B cell (primary cell): ENCODE measurements around the gene DAP. TPM values are rescaled to one million over a fixed set of nuclear protein-coding genes. Genes with fewer than 3 reads are reported as not detected.

Source experiments
- ATAC-seq: fragments of 200-7000 bp; cut with Tn5 transposase; one replicate; pipeline ENCODE4 v1.10.0; 2021; ENCODE audit warnings: low read depth, mild to moderate bottlenecking, moderate number of reproducible peaks, moderate library complexity
- CTCF ChIA-PET: fragments of 350-600 bp; sonication (Branson Sonifier 250); formaldehyde crosslinking; loops from one replicate; lab custom pipeline; 2021; ENCODE audit warnings: antibody characterized with exemption, inconsistent platforms; lab: Charles Lee
- POLR2A ChIA-PET: fragments of 350-600 bp; sonication (Branson Sonifier 250); formaldehyde crosslinking; loops from one replicate; lab custom pipeline; 2021; ENCODE audit warnings: antibody characterized with exemption; lab: Charles Lee
- DNase-seq: peaks from one replicate; pipeline ENCODE4 v3.0.0; 2013
- H2AFZ ChIP-seq: 2 replicates; pipeline ENCODE4 v1.6.1; 2012; ENCODE audit warnings: mild to moderate bottlenecking, low read depth, low read length; ENCODE audit not compliant: insufficient read depth, poor library complexity, severe bottlenecking
- H3K27ac ChIP-seq, 2 donors: 1 replicate in 1 of 2; 2 replicates in 1 of 2; pipeline ENCODE4 v1.5.1; 2012 to 2013; ENCODE audit warnings: low read length in 2 of 2, mild to moderate bottlenecking in 2 of 2, moderate library complexity in 1 of 2
- H3K27me3 ChIP-seq, 4 experiments: fragments of 200-600 bp in 1 of 4; sonication (generic) in 1 of 4; replicated peaks in 1 of 4; 1 replicate in 2 of 4; 2 replicates in 2 of 4; pipeline versions ENCODE4 v1.6.1 to v1.7.0; 2013 to 2016; ENCODE audit warnings: low read length in 3 of 4, mild to moderate bottlenecking in 2 of 4, mixed read lengths in 1 of 4, moderate library complexity in 1 of 4; ENCODE audit not compliant: insufficient read depth in 4 of 4, control insufficient read depth in 3 of 4; ENCODE audit errors: control extremely low read depth in 1 of 4
- H3K36me3 ChIP-seq, 2 experiments: replicated peaks in 1 of 2; 1 replicate in 1 of 2; 2 replicates in 1 of 2; pipeline versions ENCODE4 v1.6.1 to v1.7.1; 2013; ENCODE audit warnings: low read length in 1 of 2; ENCODE audit not compliant: insufficient read depth in 2 of 2, control insufficient read depth in 1 of 2; ENCODE audit errors: control extremely low read depth in 1 of 2, extremely low read depth in 1 of 2
- H3K4me1 ChIP-seq, 2 donors: fragments of 200-600 bp in 1 of 2; sonication (generic) in 1 of 2; 1 replicate in 1 of 2; 2 replicates in 1 of 2; pipeline versions ENCODE4 v1.5.1 to v1.6.1; 2013 to 2017; ENCODE audit warnings: low read length in 2 of 2; ENCODE audit not compliant: control insufficient read depth in 2 of 2, insufficient read depth in 2 of 2
- H3K4me2 ChIP-seq: replicated peaks from 2 replicates; pipeline ENCODE3; 2012; ENCODE audit warnings: mild to moderate bottlenecking, low read depth, low read length; ENCODE audit not compliant: poor library complexity, severe bottlenecking
- H3K4me3 ChIP-seq, 5 experiments: fragments of 200-600 bp in 1 of 5; sonication (generic) in 1 of 5; 1 replicate in 3 of 5; 2 replicates in 2 of 5; pipeline versions ENCODE4 v1.5.1 to v1.7.0; 2011 to 2016; ENCODE audit warnings: low read length in 4 of 5, mild to moderate bottlenecking in 4 of 5, low read depth in 2 of 5, control low read depth in 1 of 5, moderate library complexity in 1 of 5; ENCODE audit not compliant: insufficient read depth in 1 of 5; ENCODE audit errors: control extremely low read depth in 1 of 5, extremely low read depth in 1 of 5
- H3K79me2 ChIP-seq: fragments of 200-600 bp; sonication (generic); one replicate; pipeline ENCODE4 v1.6.0; 2016; ENCODE audit warnings: low read length; ENCODE audit not compliant: control insufficient read depth, insufficient read depth
- H3K9ac ChIP-seq: fragments of 200-600 bp; sonication (generic); 2 replicates; pipeline ENCODE4 v1.6.1; 2017; ENCODE audit warnings: mild to moderate bottlenecking, low read length, moderate library complexity
- H3K9me3 ChIP-seq, 3 donors: one replicate each; pipeline versions ENCODE4 v1.6.1 to v1.7.1; 2013; ENCODE audit warnings: low read length in 2 of 3; ENCODE audit not compliant: control insufficient read depth in 2 of 3, insufficient read depth in 1 of 3; ENCODE audit errors: control extremely low read depth in 1 of 3
- H4K20me1 ChIP-seq: 2 replicates; pipeline ENCODE4 v1.6.0; 2012; ENCODE audit warnings: mild to moderate bottlenecking, low read length; ENCODE audit not compliant: insufficient read depth, control insufficient read depth, poor library complexity, severe bottlenecking
- H3K27ac Mint-ChIP-seq: one replicate; pipeline ENCODE4 v1.8.0; 2021; ENCODE audit warnings: mixed read lengths
- H3K27me3 Mint-ChIP-seq: one replicate; pipeline ENCODE4 v1.8.0; 2021; ENCODE audit warnings: mixed read lengths
- H3K4me1 Mint-ChIP-seq: one replicate; pipeline ENCODE4 v1.8.0; 2021; ENCODE audit warnings: mixed read lengths
- H3K4me3 Mint-ChIP-seq: one replicate; pipeline ENCODE4 v1.8.0; 2021; ENCODE audit warnings: mixed read lengths
- H3K9me3 Mint-ChIP-seq: one replicate; pipeline ENCODE4 v1.8.0; 2022; ENCODE audit warnings: mixed read lengths; ENCODE audit not compliant: insufficient read depth
- EZH2 ChIP-seq: IDR thresholded peaks from 2 replicates; pipeline ENCODE4 v1.6.1; 2012; ENCODE audit warnings: borderline replicate concordance, low read depth, mild to moderate bottlenecking, moderate library complexity, low read length; ENCODE audit not compliant: insufficient read depth, poor library complexity, severe bottlenecking
- WGBS: methylation state at CpG from one replicate; pipeline ENCODE4 v1.1.5; 2013; ENCODE audit warnings: missing lambda C conversion rate; ENCODE audit not compliant: insufficient coverage; 5-methylcytosine and 5-hydroxymethylcytosine counted together
- intact Hi-C: fragments of 100-400 bp; cut with micrococcal nuclease; formaldehyde crosslinking; loops from one replicate; pipeline ENCODE4 v1.10.0; 2022
- polyA plus RNA-seq: library from polyadenylated mRNA; depleted of rRNA; stranded (reverse); fragments of >200 nt; gene quantifications from 2 replicates; pipeline ENCODE4 v1.2.3, GENCODE V29; 2012
- total RNA-seq, 2 donors: library from RNA; stranded (reverse); fragments of 120-200 nt in 1 of 2; gene quantifications; 1 replicate in 1 of 2; 2 replicates in 1 of 2; pipeline versions ENCODE4 v1.2.3 to v1.2.4, GENCODE V29; 2013 to 2022
- TF ChIP-seq, protein P1 (sequence below): fragments of 200-600 bp; IDR thresholded peaks from one replicate; pipeline ENCODE4 v1.8.0; 2022; ENCODE audit warnings: antibody characterized with exemption, mild to moderate bottlenecking

DAP gene
- total and polyA plus RNA-seq, 2 donors (not counting 1 experiment from before 2014, with no cell fraction given): 42.6 to 49.8 TPM

DNA sequence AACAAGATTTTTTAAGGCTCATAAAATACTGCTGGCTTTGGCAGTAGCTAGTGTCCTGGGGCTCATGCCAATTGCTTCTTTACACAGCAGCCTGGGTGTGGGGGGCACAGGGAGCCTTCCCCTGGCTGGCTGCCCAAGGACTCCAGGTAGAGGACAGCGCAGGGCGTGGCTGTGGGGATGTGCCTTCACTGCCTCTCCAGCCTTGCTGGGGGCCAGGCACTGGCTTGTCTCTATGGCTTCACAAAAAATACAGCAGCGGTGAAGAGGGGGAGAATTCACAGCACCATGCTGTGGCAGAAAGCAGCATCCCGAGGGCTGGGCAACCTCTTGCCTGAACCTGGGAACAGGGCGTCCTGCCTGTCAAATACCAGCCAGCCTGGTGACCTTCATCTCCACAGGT lies 57.4 kb downstream of the DAP start:
- 88% methylated on average over 4 of the region's 5 CpGs for WGBS
- H3K79me2 ChIP-seq: peaks cover 15% of the 10 kb centered on the region
- intact Hi-C loops: loop anchor here (5.0 kb wide), 1 partner anchor 59 kb away; the partner anchor contains the start of gene DAP
- H3K36me3 ChIP-seq: peaks cover 0 to 4% of the 10 kb centered on the region in 2 experiments
- Mint-ChIP-seq H3K4me3 (no peak overlapping the region), H3K9me3 (no peaks in the 10 kb centered on the region), H3K27me3 (no peaks in the 10 kb centered on the region), H3K27ac (no peak overlapping the region), H3K4me1 (peaks cover 55% of the 10 kb centered on the region)
- ATAC-seq: no peak
- no peak overlapping the region for H3K27ac ChIP-seq
- H4K20me1 ChIP-seq: peaks cover 5% of the 10 kb centered on the region
- no peaks in the 10 kb centered on the region for H3K27me3 ChIP-seq
- ChIA-PET CTCF (interaction anchor here (0.9 to 2.2 kb wide), 4 partner anchors 21 to 250 kb away, joined by 3 to 15 read pairs (median 8); no protein-coding TSS in a partner anchor), POLR2A (no interaction called here)
- no peak for DNase-seq
- H3K4me3 ChIP-seq: no peak overlapping the region
- H3K9ac ChIP-seq: no peak overlapping the region
- H3K9me3 ChIP-seq: no peaks in the 10 kb centered on the region
- peaks cover 20 to 43% of the 10 kb centered on the region in 2 donors for H3K4me1 ChIP-seq
- no peak overlapping the region for H3K4me2 ChIP-seq
- H2AFZ ChIP-seq: no peak overlapping the region
- TF ChIP-seq, protein P1, sequence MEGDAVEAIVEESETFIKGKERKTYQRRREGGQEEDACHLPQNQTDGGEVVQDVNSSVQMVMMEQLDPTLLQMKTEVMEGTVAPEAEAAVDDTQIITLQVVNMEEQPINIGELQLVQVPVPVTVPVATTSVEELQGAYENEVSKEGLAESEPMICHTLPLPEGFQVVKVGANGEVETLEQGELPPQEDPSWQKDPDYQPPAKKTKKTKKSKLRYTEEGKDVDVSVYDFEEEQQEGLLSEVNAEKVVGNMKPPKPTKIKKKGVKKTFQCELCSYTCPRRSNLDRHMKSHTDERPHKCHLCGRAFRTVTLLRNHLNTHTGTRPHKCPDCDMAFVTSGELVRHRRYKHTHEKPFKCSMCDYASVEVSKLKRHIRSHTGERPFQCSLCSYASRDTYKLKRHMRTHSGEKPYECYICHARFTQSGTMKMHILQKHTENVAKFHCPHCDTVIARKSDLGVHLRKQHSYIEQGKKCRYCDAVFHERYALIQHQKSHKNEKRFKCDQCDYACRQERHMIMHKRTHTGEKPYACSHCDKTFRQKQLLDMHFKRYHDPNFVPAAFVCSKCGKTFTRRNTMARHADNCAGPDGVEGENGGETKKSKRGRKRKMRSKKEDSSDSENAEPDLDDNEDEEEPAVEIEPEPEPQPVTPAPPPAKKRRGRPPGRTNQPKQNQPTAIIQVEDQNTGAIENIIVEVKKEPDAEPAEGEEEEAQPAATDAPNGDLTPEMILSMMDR: no peak
- no peak for TF ChIP-seq EZH2

DNA sequence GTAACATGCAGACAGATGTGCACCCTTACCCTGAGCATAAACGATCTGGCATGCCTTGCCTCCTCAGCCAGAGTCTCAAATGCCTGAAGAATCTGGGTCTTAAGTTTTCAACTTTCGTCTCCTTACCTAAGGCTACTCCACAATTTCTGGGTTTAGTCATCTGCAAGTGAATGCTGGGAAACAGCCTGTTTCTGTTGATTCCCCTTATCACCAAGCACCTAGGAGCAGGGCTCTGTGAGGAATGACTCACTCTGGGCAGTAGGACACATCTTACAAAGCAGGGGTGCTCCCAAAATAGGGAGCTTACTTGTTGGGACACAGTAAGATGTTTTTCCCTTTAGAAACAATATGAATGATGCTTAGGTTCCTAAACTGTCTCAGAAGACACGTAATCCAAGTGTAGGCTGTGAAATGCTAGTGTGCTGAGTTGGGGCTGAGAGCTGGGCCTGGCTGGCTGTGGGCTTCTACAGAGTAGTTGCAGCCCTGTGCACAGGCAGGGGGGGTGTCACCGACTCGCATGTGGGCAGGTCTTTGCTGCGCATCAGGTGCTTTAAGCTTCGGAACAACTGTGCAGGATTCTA lies 58.0 kb downstream of the DAP start:
- Histone ChIP-seq H3K27me3 (no peaks in the 10 kb centered on the region), H3K9ac (no peak overlapping the region), H3K4me1 (peaks cover 20 to 43% of the 10 kb centered on the region in 2 donors), H3K36me3 (peaks cover 0 to 2% of the 10 kb centered on the region in 2 experiments), H3K4me3 (no peak overlapping the region), H3K79me2 (peaks cover 15% of the 10 kb centered on the region), H4K20me1 (peaks cover 5% of the 10 kb centered on the region), H2AFZ (no peak overlapping the region), H3K9me3 (no peaks in the 10 kb centered on the region), H3K27ac (no peak overlapping the region), H3K4me2 (no peak overlapping the region)
- Mint-ChIP-seq H3K4me3 (no peak overlapping the region), H3K9me3 (no peaks in the 10 kb centered on the region), H3K27ac (peak overlapping the region; percentile 42), H3K4me1 (peaks cover 54% of the 10 kb centered on the region), H3K27me3 (no peaks in the 10 kb centered on the region)
- TF ChIP-seq EZH2: no peak
- TF ChIP-seq, protein P1: no peak
- intact Hi-C loops: loop anchor here (5.0 kb wide), 1 partner anchor 59 kb away; the partner anchor contains the start of gene DAP
- CTCF ChIA-PET: interaction anchor here (0.7 to 2.2 kb wide), 11 partner anchors 14 to 250 kb away, joined by 3 to 15 read pairs (median 3); partner anchors contain the start of gene DAP
- WGBS: 81% methylated on average over 5 of the region's 7 CpGs
- DNase-seq (no peak), ATAC-seq (no peak)
- POLR2A ChIA-PET: interaction anchor here (0.5 kb wide), 1 partner anchor 158 kb away, joined by 3 read pairs; no protein-coding TSS in a partner anchor
